CD4-positive, alpha-beta T cell treated with Interleukin-15 for 4 hours (primary cell): ENCODE results near the gene QSOX1.
A peak's percentile ranks its signal among the peaks of the same experiment; 100 is the strongest.
"Not testable (repeated sequence)": the region's sequence is repeated elsewhere in the genome, so short reads cannot be mapped to it uniquely, and the experiment has no call there.

Experiments used
- DNase-seq: peaks from one replicate; pipeline ENCODE4 v3.0.0-alpha.2; 2020; ENCODE audit warnings: low spot score

Gene QSOX1, protein sequence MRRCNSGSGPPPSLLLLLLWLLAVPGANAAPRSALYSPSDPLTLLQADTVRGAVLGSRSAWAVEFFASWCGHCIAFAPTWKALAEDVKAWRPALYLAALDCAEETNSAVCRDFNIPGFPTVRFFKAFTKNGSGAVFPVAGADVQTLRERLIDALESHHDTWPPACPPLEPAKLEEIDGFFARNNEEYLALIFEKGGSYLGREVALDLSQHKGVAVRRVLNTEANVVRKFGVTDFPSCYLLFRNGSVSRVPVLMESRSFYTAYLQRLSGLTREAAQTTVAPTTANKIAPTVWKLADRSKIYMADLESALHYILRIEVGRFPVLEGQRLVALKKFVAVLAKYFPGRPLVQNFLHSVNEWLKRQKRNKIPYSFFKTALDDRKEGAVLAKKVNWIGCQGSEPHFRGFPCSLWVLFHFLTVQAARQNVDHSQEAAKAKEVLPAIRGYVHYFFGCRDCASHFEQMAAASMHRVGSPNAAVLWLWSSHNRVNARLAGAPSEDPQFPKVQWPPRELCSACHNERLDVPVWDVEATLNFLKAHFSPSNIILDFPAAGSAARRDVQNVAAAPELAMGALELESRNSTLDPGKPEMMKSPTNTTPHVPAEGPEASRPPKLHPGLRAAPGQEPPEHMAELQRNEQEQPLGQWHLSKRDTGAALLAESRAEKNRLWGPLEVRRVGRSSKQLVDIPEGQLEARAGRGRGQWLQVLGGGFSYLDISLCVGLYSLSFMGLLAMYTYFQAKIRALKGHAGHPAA

DNA sequence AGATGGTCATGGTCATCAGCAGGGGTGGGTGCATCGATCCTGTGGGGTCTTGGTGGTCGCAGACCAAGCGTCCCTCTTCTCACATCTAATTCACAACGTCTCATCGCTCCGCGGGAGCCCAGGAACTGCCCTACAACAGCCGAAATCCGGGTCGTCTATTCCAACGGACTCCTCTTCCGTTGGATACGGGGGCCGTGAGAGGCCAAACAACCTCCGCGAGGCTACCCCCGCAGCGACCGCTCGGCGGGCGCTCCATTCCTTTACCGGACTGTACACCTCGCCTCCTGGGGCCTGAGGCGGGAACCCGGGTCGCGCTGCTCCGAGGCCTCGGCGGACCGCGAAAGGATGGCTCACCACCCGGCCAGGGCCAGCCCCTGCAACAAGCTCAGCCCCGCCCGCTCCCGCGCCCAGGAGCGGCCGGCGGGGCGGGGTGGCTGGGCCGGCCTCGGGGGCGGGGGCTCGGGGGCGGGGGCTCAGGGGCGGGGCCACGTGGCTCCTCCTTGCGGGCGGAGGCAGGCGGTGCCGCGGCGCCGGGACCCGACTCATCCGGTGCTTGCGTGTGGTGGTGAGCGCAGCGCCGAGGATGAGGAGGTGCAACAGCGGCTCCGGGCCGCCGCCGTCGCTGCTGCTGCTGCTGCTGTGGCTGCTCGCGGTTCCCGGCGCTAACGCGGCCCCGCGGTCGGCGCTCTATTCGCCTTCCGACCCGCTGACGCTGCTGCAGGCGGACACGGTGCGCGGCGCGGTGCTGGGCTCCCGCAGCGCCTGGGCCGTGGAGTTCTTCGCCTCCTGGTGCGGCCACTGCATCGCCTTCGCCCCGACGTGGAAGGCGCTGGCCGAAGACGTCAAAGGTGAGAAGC, at the start of gene QSOX1:
Gene QSOX1 (plus strand): TSS at position 545 of the 857 bp plus-strand sequence. CDS start 39 bp downstream, at position 584.
- DNase-seq: peak; percentile 90

DNA sequence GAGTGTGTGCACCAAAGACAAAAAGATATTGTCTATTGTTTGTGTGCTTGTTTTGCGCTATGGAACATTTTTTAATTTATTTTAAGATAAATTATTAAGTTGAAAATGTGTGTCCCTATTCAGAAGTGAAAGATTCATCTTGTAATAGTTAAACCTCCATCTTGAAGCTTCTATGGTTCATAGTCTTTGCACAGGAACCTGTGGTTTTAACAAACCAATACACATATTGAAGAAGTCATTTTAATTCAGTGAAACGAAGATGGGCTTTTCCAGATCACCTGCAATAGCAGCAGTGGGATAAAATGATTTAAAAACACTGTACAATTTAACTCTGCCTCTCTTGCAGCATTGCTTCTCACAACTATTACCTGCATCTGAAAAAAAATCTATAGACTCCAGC, 42.6 kb upstream of the QSOX1 start:
- no peak for DNase-seq

DNA sequence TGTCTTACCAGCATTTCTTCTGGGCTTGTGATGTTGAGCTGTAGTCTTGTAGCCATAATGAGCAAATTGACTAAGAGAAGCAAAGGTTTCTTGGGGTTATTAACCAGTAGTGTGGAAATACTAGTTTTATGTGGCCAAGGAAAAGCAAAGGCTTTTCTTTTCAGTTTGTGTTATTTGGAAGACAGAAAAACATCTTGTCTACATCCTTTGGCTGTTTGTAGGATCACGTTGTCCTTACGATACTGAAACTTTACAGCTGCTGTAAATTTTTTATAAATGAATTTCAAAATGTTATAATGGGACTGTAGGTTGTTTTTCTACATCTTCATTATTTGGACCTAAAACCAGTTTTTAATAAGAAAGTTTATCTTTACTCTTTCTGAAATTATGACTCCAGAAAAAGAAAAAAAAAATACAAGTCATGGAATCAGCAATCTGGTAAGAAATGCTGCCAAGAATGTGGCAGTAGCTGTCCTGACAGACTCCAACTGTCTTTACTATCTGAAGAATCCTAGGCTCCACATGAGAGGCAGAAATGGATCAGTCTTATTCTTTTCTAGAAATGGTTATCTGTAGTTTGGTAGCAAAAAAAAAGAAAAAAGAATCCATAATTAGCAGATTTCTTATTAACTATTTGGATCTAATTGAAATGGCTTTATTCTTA, 41.6 kb upstream of the QSOX1 start:
- no peak for DNase-seq

DNA sequence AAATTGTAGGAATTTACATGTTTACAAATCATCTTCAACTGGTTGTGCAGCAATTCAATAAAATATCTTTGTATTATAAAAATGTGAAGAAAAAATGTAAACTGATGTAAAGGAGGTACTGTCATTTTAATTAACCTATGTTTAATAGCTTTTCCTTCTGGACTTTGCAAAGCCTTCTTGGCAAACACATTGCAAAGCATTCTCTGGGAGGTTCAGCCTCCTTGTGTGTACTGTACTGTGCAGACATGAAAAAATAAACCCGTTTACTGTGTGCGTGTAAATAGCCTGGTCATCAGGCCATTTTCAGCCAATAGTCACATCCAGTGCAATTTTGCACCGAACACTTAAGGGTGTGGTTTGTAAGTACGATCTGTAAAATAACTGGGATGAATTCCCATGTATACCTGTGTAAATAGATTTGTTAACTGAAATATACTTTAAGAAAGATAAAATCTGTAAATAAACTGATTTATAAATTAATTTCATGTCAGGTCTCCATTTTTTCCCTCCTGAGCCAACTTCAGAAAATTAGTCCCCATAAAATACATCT, 40.2 kb upstream of the QSOX1 start:
- DNase-seq: no peak

DNA sequence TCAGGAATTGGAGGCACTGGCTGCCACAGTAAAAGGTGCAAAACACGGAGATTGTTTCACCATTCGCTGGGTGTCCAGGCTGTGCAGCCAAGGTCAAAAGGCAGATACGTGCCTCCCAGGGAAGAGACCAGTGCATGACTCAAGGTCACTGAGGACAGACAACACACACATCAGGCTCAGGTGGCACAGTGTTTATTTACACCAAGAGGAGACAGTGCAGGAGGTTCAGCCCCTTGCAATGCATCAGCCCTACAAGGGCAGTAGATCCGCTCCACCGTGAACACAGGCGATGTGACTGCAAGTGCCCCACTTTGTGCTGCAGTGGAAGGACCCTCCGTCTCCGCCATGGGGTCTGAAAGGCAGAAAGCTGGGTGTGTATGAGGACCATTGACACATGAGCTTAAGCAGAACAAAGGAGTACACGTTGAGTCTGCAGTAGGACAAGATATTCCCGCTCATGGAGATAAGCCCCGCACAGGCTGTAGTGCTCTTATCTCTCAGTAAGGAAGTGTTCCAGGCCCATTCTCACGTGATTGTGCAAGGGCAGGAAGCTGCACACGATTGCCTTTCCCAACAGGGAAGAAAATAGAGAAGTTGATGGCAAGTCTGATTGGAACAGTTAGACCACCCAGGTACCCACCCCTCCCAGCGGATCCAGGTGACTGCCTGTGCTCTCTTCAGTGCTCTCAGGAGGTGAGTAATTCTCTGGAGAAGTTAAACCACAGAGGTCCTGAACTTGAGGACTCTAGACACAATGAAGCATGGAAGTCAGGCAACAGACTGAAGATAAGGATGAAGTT, 37.5 kb upstream of the QSOX1 start:
- DNase-seq: no peak

DNA sequence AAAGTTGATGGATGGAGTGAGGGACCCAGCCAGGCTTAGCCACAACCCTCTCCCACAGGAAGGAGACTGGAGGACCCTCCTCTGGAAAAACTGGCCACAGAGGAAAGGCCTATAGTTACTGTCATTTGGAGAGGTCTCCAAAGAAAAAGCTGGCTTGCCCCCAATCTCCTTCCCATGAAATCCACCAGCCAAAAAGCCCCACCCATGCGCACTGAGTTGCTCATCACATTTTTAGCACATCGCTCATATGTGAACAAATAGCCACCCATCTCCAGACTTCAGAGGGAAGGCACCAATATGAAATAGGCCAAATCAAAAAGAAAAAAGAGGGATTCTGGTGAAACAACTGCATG, 36.9 kb upstream of the QSOX1 start:
- DNase-seq: no peak

DNA sequence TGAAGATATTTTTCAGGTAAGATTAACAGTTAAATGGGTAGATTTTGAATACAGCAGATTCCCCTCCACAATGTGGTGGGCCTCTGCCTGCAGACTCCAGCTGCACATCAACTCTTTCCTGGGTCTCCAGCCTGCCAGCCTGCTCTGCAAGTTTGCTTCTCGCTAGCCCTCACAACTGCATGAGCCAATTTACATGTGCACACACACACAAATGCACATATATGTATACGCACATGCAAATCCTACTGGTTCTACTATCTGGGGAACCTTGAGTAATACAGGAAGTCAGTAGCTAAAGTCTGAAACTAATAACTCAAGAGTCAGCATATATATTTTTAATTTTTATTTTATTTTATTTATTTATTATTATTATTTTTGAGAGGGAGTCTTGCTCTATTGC, 34.8 kb upstream of the QSOX1 start:
- DNase-seq: no peak

DNA sequence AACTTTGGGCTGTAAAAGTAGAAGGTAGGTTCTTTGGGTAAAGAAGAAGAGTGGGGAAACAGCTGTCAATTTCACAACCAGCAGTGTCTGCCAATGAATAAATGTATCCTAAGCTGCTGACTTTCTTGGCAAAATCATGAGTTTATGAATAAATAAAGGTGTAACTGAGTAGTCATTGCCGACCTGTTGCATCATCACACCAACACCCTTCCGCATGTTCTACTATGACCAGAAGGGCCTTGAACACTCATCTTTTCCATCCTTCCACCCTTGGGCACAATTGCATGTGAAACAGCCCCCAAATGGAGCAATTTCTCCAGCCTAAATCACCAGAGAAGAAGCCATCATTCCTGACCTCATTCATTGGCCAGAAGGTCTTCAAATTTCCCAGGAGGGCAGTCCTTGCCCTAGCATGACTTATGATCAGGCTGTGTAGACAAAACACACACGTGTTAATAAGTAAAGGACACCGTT, 31.2 kb upstream of the QSOX1 start:
- no peak for DNase-seq

DNA sequence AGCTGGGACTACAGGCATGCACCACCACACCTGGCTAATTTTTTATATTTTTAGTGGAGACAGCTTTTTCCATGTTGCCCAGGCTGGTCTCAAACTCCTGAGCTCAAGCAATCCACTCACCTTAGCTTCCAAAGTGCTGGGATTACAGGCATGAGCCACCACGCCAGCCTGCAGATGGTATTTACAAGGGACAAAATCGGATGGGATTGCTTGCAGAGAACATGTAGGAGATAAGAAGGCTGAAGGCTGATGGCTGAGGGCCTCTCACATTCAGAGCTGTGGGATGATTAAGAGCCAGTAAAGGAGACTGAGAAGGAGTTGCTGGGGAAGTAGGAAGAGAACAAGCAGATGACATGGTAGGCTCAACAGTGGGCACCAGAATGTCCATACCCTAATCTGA, 24.0 kb upstream of the QSOX1 start:
- no peak for DNase-seq

DNA sequence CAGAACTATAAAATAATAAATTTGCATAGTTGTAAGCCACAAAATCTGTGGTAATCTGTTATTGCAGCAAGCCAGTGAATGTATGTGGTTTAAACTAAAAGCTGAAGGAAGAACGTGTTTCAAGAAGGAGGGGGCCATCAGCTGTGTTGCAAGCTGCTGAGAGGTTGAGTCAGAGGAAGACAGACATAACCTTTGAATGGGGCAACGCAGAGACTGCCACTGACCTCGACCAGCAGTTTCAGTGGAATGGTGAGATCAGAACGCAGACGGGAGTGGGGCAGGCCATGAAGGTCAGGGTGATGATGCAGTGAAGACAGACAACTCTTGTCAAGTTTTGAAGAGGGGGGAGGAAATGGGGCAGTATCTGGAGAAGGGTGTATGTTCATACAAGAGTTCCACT, 23.2 kb upstream of the QSOX1 start:
- DNase-seq: no peak

DNA sequence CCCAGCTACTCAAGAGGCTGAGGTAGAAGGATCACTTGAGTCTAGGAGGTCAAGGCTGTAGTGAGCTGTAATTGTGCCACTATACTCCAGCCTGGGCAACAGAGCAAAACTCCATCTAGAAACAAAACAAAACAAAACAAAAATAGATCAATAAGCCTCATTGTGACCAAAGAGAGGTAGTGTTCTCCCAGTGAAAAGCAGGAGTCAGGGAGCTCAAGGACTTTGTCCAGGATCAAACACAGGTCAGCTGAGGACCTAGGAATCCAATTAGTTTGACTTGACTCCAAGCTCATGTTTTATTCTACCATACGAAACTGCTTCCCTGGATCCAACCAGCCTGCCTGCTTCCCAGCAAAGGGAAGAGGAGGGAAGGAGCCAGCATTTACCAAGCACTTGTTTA, 21.5 kb upstream of the QSOX1 start:
- DNase-seq: no peak

DNA sequence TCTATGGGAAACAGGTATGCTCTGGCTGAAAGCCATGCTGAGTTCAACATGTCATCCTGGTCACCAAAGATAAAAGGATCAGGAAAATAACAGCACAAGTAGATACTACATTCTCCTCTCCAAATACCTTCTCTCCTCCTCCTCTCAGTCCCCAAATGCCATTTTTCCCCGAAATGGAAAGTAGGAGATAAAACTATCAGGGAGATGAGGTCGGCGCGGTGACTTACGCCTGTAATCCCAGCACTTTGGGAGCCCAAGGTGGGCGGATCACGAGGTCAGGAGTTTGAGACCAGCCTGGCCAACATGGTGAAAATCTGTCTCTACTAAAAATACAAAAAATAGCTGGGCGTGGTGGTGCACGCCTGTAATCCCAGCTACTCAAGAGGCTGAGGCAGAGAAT, 21.0 kb upstream of the QSOX1 start:
- not testable (repeated sequence) for DNase-seq

DNA sequence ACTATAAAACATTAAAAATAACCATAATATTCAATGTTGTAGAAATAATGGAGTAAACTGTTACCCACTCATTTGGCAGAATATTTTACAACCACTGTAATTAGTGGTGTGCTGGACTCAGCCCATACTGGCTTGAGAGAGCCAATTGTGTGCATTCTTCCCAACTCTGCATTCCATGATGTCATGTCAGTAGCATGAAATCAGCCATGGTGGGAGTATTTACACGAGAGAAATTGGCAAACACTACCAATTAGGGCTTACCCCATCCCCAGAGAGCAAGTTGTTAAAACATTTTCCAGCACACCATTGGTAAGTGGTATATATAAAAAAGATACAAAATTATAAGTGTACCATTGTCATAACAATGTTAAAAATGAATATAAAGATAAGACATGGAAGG, 19.1 kb upstream of the QSOX1 start:
- DNase-seq: no peak

DNA sequence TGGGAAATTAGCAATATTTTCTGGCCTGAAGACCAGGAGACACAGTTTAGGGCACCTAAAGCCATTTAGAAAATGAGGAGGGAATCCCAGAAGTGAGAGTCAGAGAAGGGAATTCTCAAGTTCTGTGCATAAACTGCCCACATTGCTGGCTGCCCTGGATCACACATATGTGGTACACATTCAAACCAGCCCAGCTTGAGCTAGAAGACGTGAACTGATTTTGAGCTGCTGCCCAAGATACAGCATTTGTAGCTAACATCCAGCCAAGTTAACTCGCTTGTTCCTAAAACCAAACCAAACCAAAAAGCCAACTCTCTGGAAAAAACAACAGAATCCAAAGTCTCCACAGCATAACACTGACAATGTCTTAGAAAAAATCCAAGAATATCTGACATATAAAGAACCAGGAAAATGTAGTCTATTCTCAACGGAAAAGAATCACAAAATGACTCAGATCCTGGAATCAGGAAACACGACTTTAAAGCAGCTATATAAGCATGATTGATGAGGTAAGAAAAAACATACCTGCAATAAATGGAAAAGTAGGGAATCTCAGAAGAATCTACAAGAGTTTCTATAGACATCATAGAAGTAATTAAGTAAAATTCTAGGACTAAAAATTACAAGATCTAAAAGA, 18.2 kb upstream of the QSOX1 start:
- no peak for DNase-seq

DNA sequence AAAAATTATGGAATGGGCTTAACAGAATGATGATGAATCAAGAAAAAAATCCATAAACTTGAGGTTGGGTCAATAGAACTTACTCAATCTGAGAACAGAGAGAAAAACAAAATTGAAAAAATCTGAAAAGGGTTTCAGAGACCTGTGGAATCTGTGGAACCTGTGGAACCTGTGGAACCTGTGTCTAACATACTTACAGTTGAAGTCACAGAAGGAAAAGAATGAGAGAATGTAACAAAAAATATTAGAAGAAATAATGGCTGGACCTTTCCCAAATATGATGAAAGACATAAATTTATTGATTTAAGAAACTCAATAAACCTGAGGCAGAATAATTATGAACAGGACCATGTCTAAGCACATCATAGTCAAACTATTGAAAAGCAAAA, 17.7 kb upstream of the QSOX1 start:
- no peak for DNase-seq

DNA sequence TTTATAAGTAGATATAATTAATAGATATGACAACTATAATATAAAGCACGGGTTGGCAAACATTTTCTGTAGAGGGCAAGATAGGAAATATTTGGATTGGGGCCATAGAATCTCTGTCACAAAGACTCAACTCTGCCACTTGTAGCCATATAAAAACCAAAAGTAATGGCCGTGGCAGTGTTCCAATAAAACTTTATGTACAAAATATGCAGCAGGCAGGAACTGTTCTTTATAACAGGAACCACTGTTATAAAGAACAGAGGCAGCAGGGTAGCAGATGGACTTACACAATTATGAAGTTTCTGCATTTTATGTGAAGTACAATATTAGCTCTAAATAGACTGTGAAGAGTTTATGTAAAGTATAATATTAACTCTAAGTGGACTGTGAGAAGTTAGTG, 16.9 kb upstream of the QSOX1 start:
- no peak for DNase-seq

DNA sequence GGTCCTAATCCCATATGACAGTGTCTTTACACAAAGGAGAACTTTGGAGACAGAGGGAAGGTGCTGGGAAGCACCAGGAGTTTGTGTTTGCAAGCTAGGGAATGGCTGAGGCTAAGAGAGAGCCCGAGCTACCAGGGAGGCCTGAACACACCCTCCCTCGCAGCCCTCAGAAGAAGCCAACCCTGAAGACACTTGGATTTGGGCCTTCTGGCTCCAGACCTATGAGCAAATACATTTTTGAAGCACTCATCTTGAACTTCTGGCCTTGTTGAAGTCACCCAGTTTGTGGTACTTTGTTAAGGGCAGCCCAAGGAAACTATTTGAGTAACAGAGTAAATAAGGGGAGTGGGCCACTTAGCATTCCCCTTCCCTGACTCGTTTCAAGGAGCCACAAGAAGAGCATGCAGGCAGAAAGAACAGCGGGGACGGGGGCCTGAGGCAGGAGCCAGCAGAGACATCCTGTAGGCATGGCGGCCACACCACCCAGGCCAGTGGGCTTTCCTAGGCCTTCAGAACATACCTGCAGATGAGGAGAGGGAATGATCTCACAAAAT, 13.2 kb upstream of the QSOX1 start:
- DNase-seq: no peak

DNA sequence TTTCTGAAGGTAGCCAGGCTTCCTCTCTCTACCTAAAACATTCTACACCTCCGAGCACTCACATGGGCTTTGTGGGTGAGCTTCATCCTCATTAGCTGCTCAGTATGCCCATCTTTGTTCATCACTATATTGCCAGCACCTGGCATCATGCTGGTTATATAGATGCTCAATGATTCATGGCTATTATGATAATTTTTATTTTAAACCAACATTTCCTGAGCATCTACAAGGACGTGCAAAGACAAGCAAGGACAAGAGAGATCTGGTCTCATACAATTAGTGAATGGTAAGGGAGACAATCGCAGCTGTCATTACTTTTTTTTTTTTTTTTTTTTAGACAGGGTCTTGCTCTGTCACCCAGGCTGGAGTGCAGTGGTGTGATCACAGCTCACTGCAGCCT, 11.3 kb upstream of the QSOX1 start:
- DNase-seq: no peak

DNA sequence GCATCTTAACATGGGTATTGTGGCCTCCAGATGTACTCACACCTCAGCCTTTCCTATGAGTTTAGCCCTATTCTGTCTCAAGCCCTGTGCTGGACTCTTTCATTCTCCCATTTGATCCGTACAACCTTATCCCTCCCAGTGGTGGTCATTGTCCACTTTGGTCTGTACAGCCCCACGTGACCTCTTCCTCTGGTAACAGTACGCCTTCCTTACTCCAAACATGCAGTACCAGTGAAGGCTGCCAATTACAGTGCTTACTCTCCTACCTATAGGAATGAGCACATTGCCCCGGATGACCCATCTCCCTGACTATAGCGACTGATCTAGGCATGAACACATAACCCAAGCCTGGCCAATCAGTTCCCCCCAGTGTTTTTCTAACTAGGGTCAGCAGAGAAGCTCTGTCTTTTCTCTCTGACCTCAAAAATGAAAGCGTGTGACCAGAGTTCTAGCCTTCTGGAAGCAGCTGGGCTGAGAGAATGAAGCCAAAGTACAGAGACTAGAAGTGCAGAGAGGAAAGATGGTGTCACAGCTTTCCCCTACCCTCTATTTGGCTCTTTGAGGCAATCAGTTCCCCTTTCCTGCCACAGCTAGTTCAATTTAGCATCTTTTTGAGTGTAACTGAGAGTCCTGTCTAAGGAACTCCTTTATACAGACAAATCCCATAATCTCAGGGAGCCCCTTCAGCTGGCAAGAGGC, 9.9 kb upstream of the QSOX1 start:
- DNase-seq: no peak
